Spleen (tissue), 7 donors: Measurements from ENCODE around the gene HSDL1.

ENCODE experiments used
- POLR2A ChIP-seq, 3 donors: fragments of 450-650 bp; IDR thresholded peaks; one replicate each; pipeline ENCODE4 v1.5.1; 2017; ENCODE audit warnings: antibody characterized with exemption in 3 of 3, mild to moderate bottlenecking in 1 of 3
- POLR2AphosphoS5 ChIP-seq, 3 donors: sonication (generic); formaldehyde crosslinking; IDR thresholded peaks; one replicate each; pipeline ENCODE4 v1.5.1; 2017; ENCODE audit warnings: antibody characterized with exemption in 3 of 3
- TF ChIP-seq, protein P1 (sequence below), 11 experiments: fragments of 200-600 bp in 7 of 11; fragments of 450-650 bp in 4 of 11; sonication (generic) in 4 of 11; IDR thresholded peaks in 8 of 11; conservative IDR thresholded peaks in 3 of 11; 1 replicate in 7 of 11; 2 replicates in 4 of 11; pipeline versions ENCODE4 v1.4.0 to v1.8.0; 2016 to 2021; ENCODE audit warnings: antibody characterized with exemption in 11 of 11, inconsistent platforms in 4 of 11, mild to moderate bottlenecking in 1 of 11
- donor health status: DM: no; HTN: no; CAD: no; lungs with moderate emphysema.
- donor health status: DM: no; HTN: no; CAD: no.
- donor health status: DM: no; HTN: no; CAD: no.

GRCh38 chr16:84182680-84183571 is 37.9 kb upstream of the HSDL1 start:
- TF ChIP-seq POLR2A (IDR thresholded peaks at IDR 0.05) (no peak), POLR2AphosphoS5 (IDR thresholded peaks at IDR 0.05) (peak in 1 of 3 donors; percentile 27)
- TF ChIP-seq, protein P1, sequence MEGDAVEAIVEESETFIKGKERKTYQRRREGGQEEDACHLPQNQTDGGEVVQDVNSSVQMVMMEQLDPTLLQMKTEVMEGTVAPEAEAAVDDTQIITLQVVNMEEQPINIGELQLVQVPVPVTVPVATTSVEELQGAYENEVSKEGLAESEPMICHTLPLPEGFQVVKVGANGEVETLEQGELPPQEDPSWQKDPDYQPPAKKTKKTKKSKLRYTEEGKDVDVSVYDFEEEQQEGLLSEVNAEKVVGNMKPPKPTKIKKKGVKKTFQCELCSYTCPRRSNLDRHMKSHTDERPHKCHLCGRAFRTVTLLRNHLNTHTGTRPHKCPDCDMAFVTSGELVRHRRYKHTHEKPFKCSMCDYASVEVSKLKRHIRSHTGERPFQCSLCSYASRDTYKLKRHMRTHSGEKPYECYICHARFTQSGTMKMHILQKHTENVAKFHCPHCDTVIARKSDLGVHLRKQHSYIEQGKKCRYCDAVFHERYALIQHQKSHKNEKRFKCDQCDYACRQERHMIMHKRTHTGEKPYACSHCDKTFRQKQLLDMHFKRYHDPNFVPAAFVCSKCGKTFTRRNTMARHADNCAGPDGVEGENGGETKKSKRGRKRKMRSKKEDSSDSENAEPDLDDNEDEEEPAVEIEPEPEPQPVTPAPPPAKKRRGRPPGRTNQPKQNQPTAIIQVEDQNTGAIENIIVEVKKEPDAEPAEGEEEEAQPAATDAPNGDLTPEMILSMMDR (IDR thresholded peaks at IDR 0.05 in 8 of 11, conservative IDR thresholded peaks at IDR 0.05 in 3 of 11) = no peak
